OCI-LY3 (cell line): ENCODE results near the gene ECE2.
A peak's percentile ranks its signal among the peaks of the same experiment; 100 is the strongest.
"Not testable (repeated sequence)": the region's sequence is repeated elsewhere in the genome, so short reads cannot be mapped to it uniquely, and the experiment has no call there.

Experiments used
- H2AFZ ChIP-seq: fragments of 200-600, 300-600 bp; shearing (Covaris generic); 2 replicates; pipeline ENCODE4 v1.6.0; 2014; ENCODE audit warnings: antibody characterized with exemption, low read depth, low read length
- H3K27ac ChIP-seq: fragments of 200-600, 300-600 bp; sonication (generic); 2 replicates; pipeline ENCODE4 v1.5.1; 2014; ENCODE audit warnings: mild to moderate bottlenecking, low read length, moderate library complexity, mixed read lengths
- H3K27me3 ChIP-seq: fragments of 200-600, 300-600 bp; sonication (generic); 2 replicates; pipeline ENCODE4 v1.6.1; 2014; ENCODE audit warnings: low read depth, low read length, mixed read lengths
- H3K36me3 ChIP-seq: fragments of 200-600, 300-600 bp; sonication (generic); replicated peaks from 2 replicates; pipeline ENCODE3; 2014; ENCODE audit warnings: low read depth, low read length, mixed read lengths
- H3K4me1 ChIP-seq: fragments of 300-600, 200-600 bp; sonication (generic); 2 replicates; pipeline ENCODE4 v1.6.1; 2014; ENCODE audit warnings: low read length, mixed read lengths
- H3K4me2 ChIP-seq: fragments of 200-600, 300-600 bp; sonication (generic); 2 replicates; pipeline ENCODE4 v1.6.1; 2014; ENCODE audit warnings: low read length, mixed read lengths
- H3K4me3 ChIP-seq: fragments of 300-600, 200-600 bp; sonication (generic); 2 replicates; pipeline ENCODE4 v1.5.1; 2014; ENCODE audit warnings: antibody characterized with exemption, mild to moderate bottlenecking, low read length, moderate library complexity
- H3K79me2 ChIP-seq: fragments of 300-600, 200-600 bp; shearing (Covaris generic); 2 replicates; pipeline ENCODE4 v1.6.1; 2014; ENCODE audit warnings: mild to moderate bottlenecking, low read length, mixed read lengths
- H3K9ac ChIP-seq: fragments of 300-600, 200-600 bp; shearing (Covaris generic); 2 replicates; pipeline ENCODE4 v1.6.0; 2014; ENCODE audit warnings: mild to moderate bottlenecking, low read length, moderate library complexity
- H3K9me3 ChIP-seq: fragments of 200-600, 300-600 bp; shearing (Covaris generic); 2 replicates; pipeline ENCODE4 v1.6.1; 2014; ENCODE audit warnings: low read length, mixed read lengths; ENCODE audit not compliant: insufficient read depth
- H4K20me1 ChIP-seq: fragments of 200-600, 300-600 bp; sonication (generic); 2 replicates; pipeline ENCODE4 v1.6.1; 2016; ENCODE audit warnings: low read length, mixed read lengths; ENCODE audit not compliant: insufficient read depth
- EZH2phosphoT487 ChIP-seq: fragments of 200-600 bp; shearing (Covaris generic); IDR thresholded peaks from 2 replicates; pipeline ENCODE4 v1.6.1; 2018; ENCODE audit warnings: antibody characterized with exemption, mixed run types, low read depth
- TF ChIP-seq, protein P1 (sequence below): fragments of 200-600, 300-600 bp; sonication (generic); IDR thresholded peaks from 2 replicates; pipeline ENCODE4 v1.5.1; 2014; ENCODE audit warnings: antibody characterized with exemption, low read length, low read depth

ECE2 gene

DNA sequence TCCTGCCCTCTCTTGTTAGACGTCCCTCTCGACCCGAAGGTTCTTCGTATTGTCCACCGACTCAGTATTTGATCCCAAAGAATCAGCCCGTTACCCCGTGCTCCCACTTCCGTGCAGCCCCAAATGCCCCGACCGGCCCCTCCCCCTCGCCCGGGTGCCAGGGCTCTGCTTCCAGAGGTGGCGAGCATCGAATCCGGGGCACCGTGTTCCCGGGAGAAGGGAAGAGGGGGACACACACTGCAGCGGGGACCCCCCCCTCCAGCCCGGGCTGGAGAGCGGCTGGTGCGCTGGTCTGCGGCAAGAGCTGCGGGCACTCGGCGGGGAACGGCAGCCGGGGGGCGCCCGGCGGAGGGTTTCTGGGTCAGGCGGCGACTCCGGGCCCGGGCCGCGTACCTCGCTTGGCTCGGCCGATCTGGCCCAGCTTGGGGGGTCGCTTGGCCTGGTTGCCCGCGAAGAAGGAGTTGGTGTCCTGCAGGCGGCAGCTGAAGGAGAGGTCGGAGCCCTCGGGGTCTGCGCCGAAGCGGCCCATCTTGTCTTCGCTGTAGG is 15.0 kb upstream of the ECE2 start:
- H2AFZ ChIP-seq, result peak overlapping the region; percentile 55; the same call in 1 of the 2 replicates

DNA sequence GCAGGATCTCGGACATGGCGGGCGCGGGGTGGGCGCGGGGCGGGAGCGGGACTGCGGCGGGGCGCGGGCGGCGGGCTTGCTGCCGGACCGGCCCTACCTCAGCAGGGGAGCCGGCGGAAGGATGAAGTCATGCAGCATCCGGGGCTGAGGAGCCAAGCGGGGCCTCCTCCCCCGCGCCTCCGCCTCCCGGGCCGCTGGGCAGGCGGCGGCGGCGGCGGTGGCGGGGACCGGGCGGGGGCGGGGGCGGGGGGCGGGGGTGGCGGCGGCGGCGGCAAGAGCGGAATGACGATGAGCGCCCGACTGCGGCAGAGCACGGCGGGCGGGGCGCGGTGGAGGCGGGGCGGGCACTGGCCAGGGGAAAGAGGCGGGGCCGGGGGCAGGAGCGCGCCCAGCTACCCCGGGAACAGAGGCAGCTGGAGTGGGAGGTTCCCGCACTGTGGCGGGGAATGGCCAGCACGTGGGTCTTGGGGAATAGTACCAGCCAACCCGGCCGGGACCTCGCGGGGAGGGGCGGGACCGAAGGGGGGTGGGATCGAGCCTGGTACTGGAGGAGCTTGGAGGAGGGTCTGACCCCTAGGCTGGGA is 14.5 kb upstream of the ECE2 start, which contains the start of gene CAMK2N2:
TSS of gene CAMK2N2 (minus strand) at position 284 of the 584 bp plus-strand sequence. CDS start at position 16, 268 bp downstream.
- Histone ChIP-seq H3K4me2 (peak within 1 kb of the TSS; percentile 87), H3K27me3 (no peaks in the 10 kb centered on the region), H3K79me2 (no peaks in the 10 kb centered on the region), H4K20me1 (no peaks in the 10 kb centered on the region), H3K27ac (no peak within 1 kb of the TSS), H3K4me3 (peak within 1 kb of the TSS; percentile 93), H3K9ac (peak within 1 kb of the TSS; percentile 82), H3K4me1 (no peaks in the 10 kb centered on the region), H3K36me3 (no peaks in the 10 kb centered on the region), H2AFZ (peak within 1 kb of the TSS; percentile 55), H3K9me3 (no peaks in the 10 kb centered on the region)
- no peak for TF ChIP-seq EZH2phosphoT487
- TF ChIP-seq, protein P1, sequence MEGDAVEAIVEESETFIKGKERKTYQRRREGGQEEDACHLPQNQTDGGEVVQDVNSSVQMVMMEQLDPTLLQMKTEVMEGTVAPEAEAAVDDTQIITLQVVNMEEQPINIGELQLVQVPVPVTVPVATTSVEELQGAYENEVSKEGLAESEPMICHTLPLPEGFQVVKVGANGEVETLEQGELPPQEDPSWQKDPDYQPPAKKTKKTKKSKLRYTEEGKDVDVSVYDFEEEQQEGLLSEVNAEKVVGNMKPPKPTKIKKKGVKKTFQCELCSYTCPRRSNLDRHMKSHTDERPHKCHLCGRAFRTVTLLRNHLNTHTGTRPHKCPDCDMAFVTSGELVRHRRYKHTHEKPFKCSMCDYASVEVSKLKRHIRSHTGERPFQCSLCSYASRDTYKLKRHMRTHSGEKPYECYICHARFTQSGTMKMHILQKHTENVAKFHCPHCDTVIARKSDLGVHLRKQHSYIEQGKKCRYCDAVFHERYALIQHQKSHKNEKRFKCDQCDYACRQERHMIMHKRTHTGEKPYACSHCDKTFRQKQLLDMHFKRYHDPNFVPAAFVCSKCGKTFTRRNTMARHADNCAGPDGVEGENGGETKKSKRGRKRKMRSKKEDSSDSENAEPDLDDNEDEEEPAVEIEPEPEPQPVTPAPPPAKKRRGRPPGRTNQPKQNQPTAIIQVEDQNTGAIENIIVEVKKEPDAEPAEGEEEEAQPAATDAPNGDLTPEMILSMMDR, result no peak

More for the DNA sequence above, 15.0 kb upstream of the ECE2 start:
- Histone ChIP-seq H3K4me1 (no peaks in the 10 kb centered on the region), H3K36me3 (no peaks in the 10 kb centered on the region), H3K9me3 (no peaks in the 10 kb centered on the region), H3K4me2 (peak overlapping the region; percentile 87), H3K27me3 (no peaks in the 10 kb centered on the region), H4K20me1 (no peaks in the 10 kb centered on the region), H3K4me3 (peak overlapping the region; percentile 93), H3K9ac (peak overlapping the region; percentile 82), H3K79me2 (no peaks in the 10 kb centered on the region), H3K27ac (no peak overlapping the region)
- no peak for TF ChIP-seq EZH2phosphoT487
- TF ChIP-seq, protein P1, result no peak

DNA sequence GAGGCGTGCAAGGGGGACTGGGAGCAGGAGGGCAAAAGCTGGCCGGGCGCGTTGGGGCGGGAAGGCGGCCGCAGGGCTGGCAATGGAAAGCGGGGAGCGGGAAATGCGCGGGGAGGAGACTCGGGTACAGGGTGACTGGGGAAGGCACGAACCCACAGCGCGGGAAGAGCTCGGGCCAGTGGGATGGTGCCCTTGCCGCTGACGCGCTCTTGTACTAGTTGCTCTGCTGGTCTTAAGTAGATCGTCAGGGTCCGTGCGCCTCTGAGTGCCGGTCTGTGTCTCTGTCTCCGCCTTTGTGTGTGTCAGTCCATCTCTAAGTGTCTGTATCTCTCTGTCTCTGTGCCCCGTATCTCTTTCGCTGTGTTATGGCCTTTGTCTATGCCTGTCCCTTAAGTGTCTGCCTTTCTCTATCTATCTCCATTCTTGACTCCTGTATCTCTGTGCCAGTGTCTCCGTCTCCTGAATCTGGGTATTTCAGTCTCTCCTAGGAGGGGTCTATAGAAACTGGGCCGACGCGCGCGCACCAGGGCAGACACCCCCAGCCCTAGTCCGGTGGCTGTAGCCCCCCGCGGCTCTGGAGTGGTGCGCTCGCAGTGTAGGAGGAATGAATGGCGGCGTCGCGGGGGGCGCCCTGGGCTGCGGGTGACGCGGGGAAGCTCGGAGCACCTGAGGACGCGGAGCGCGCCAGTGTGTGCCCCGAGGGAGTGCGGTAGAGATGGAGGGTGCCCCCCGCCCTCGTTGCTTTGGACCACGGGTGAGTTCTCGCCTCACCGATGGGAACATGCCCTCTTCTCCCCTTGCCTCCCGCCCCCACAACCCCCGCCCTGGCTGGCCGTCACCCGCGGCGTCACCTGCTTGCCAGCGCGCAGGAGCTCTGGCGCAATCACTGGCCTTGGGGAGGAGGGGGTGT is 13.7 kb upstream of the ECE2 start:
- no peaks in the 10 kb centered on the region for H3K36me3 ChIP-seq
- H3K9me3 ChIP-seq, result no peaks in the 10 kb centered on the region
- H3K4me1 ChIP-seq, result no peaks in the 10 kb centered on the region
- H3K4me2 ChIP-seq, result peak overlapping the region; percentile 81
- H3K9ac ChIP-seq, result peak overlapping the region; percentile 56
- H2AFZ ChIP-seq, result peak overlapping the region; percentile 23
- H3K4me3 ChIP-seq, result peak overlapping the region; percentile 93
- no peaks in the 10 kb centered on the region for H3K27me3 ChIP-seq
- no peaks in the 10 kb centered on the region for H4K20me1 ChIP-seq
- no peaks in the 10 kb centered on the region for H3K79me2 ChIP-seq
- TF ChIP-seq, protein P1, result no peak
- TF ChIP-seq EZH2phosphoT487, result no peak
- no peak overlapping the region for H3K27ac ChIP-seq

DNA sequence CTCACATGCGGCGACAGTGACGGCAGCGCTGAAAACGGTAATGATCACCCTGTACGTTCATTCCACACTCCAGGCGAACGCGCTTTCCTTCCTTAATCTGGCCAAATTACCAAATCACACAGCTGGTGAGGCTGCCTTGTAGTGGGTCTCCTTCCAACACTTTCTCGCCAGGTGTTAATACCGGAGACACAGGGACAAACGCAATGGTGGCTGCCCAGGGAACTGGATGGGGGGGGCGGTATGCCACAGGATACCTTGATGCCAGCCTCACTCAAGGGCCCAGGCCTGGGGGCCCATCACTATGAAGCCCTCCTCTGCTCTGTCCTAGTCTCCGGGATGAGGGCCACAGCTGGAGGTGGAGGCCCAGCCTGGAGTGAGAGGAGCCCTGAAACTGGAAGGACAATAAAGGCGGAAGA is 13.1 kb upstream of the ECE2 start:
- Histone ChIP-seq H3K36me3 (no peaks in the 10 kb centered on the region), H3K9ac (no peak overlapping the region), H3K79me2 (no peaks in the 10 kb centered on the region), H3K9me3 (no peaks in the 10 kb centered on the region), H3K4me1 (no peaks in the 10 kb centered on the region), H3K27ac (no peak overlapping the region), H4K20me1 (no peaks in the 10 kb centered on the region), H2AFZ (no peak overlapping the region), H3K27me3 (0 out of 2 replicates have a peak, but pooled peaks cover 3% of the 10 kb centered on the region), H3K4me2 (no peak overlapping the region), H3K4me3 (no peak overlapping the region)
- TF ChIP-seq EZH2phosphoT487, result no peak
- TF ChIP-seq, protein P1, result no peak

DNA sequence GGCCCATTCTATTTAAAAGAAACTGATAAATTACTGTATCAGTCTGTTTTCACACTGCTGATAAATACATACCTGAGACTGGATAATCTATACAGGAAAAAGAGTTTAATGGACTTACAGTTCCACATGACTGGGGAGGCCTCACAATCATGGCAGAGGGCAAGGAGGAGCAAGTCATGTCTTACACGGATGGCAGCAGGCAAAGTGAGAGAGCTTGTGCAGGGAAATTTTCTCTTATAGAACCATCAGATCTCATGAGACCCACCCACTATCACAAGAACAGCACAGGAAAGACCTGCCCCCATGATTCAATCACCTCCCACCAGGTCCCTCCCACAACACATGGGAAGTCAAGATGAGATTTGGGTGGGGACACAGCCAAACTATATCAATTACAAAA is 8.6 kb upstream of the ECE2 start:
- not testable (repeated sequence) for H3K79me2 ChIP-seq, H3K4me2 ChIP-seq, H3K4me1 ChIP-seq, H3K9me3 ChIP-seq, H3K9ac ChIP-seq, H3K4me3 ChIP-seq, H3K36me3 ChIP-seq, H2AFZ ChIP-seq, H3K27ac ChIP-seq, H4K20me1 ChIP-seq, H3K27me3 ChIP-seq
